DOHH2 (cell line): ENCODE measurements around the gene CLCN2.

ENCODE experiments used
- H3F3A ChIP-seq: fragments of 200-600 bp; sonication (generic), shearing (Covaris generic); 2 replicates; pipeline ENCODE4 v1.6.0; 2016; ENCODE audit warnings: antibody characterized with exemption, mild to moderate bottlenecking; ENCODE audit not compliant: control insufficient read depth, insufficient read depth
- H3K27ac ChIP-seq: fragments of 200-600 bp; sonication (generic); 2 replicates; pipeline ENCODE4 v1.5.1; 2014; ENCODE audit warnings: low read depth, mild to moderate bottlenecking, low read length, moderate library complexity
- H3K27me3 ChIP-seq: fragments of 200-600 bp; sonication (generic); 2 replicates; pipeline ENCODE4 v1.6.1; 2014; ENCODE audit warnings: mild to moderate bottlenecking, low read length, mixed read lengths; ENCODE audit not compliant: control insufficient read depth
- H3K36me3 ChIP-seq: fragments of 200-600 bp; sonication (generic); 2 replicates; pipeline ENCODE4 v1.6.1; 2014; ENCODE audit warnings: mild to moderate bottlenecking, low read length, moderate library complexity, mixed read lengths; ENCODE audit not compliant: control insufficient read depth
- H3K4me1 ChIP-seq: fragments of 200-600 bp; sonication (generic); 2 replicates; pipeline ENCODE4 v1.6.1; 2014; ENCODE audit warnings: mild to moderate bottlenecking, low read length, mixed read lengths; ENCODE audit not compliant: control insufficient read depth
- H3K4me2 ChIP-seq: fragments of 200-600 bp; sonication (generic); 2 replicates; pipeline ENCODE4 v1.6.0; 2014; ENCODE audit warnings: mild to moderate bottlenecking, low read length, moderate library complexity
- H3K4me3 ChIP-seq: fragments of 200-600 bp; sonication (generic); 2 replicates; pipeline ENCODE4 v1.5.1; 2014; ENCODE audit warnings: mild to moderate bottlenecking, low read length, mixed read lengths
- H3K79me2 ChIP-seq: fragments of 200-600 bp; sonication (generic); 2 replicates; pipeline ENCODE4 v1.6.1; 2014; ENCODE audit warnings: mild to moderate bottlenecking, low read length, mixed read lengths; ENCODE audit not compliant: control insufficient read depth
- H3K9me2 ChIP-seq: fragments of 200-600 bp; sonication (generic); replicated peaks from 2 replicates; pipeline ENCODE4 v1.6.1; 2014; ENCODE audit warnings: mild to moderate bottlenecking, low read length, mixed read lengths; ENCODE audit not compliant: control insufficient read depth
- H3K9me3 ChIP-seq: fragments of 200-600 bp; sonication (generic); 2 replicates; pipeline ENCODE4 v1.6.1; 2014; ENCODE audit warnings: antibody characterized with exemption, low read length, mixed read lengths; ENCODE audit not compliant: control insufficient read depth, insufficient read depth
- H4K20me1 ChIP-seq: fragments of 200-600 bp; sonication (generic); 2 replicates; pipeline ENCODE4 v1.6.0; 2014; ENCODE audit warnings: low read depth, mild to moderate bottlenecking, antibody characterized with exemption, low read length, moderate library complexity; ENCODE audit not compliant: control insufficient read depth, insufficient read depth
- CTCF ChIP-seq: fragments of 200-600 bp; sonication (generic); IDR thresholded peaks from one replicate; pipeline ENCODE4 v1.5.1; 2014; ENCODE audit warnings: antibody characterized with exemption, mild to moderate bottlenecking, low read depth, low read length; ENCODE audit not compliant: poor library complexity, severe bottlenecking
- EZH2phosphoT487 ChIP-seq: fragments of 200-600 bp; sonication (generic); IDR thresholded peaks from 2 replicates; pipeline ENCODE4 v1.6.1; 2017; ENCODE audit warnings: borderline replicate concordance, mild to moderate bottlenecking, antibody characterized with exemption, low read length, moderate library complexity, mixed read lengths

CLCN2 gene

DNA sequence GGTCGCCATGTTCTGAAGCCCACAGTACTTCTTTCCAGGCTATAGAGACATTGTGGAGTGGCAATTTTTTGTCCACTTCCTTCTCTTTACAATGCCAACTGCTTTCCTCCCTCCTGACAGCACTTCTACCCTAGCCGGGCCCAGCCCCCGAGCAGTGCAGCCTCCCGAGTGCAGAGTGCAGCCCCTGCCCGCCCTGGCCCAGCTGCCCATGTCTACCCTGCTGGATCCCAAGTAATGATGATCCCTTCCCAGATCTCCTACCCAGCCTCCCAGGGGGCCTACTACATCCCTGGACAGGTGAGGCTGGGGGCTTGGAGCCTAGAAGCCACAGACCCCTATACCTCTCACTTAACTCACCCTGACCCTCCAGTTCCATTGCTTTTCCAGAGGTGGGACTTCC lies 44.2 kb downstream of the CLCN2 start:
- TF ChIP-seq EZH2phosphoT487 (no peak), CTCF (no peak)
- Histone ChIP-seq H3K27ac (no peak overlapping the region), H3K27me3 (no peaks in the 10 kb centered on the region), H3K9me3 (no peaks in the 10 kb centered on the region), H3K79me2 (peaks cover 73% of the 10 kb centered on the region), H3F3A (no peaks in the 10 kb centered on the region; the same call in 1 of the 2 replicates), H4K20me1 (peaks cover 47% of the 10 kb centered on the region), H3K4me2 (peak overlapping the region; percentile 77), H3K4me3 (peak overlapping the region; percentile 79; the same call in 1 of the 2 replicates), H3K4me1 (peaks cover 30% of the 10 kb centered on the region), H3K9me2 (no peaks in the 10 kb centered on the region), H3K36me3 (peaks cover 73% of the 10 kb centered on the region)

DNA sequence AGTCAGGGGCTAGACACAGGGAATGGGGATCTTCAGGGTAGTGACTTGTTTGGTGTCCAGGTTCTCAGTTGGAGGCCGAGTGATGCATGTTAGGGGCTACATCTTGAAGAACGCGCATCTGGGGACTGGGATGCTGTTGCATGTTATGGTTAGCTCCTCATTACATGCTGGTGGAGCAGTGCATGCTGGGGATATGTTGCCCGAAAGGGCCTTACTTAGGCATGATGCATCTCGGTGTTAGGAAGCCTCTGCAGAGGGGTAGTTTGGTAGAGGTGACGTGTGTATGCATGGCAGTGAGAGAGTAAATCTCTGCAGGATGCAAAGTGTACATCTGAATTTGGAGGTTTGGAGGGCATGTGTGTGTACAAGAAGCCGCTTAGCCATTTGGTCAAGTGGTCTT lies 44.6 kb downstream of the CLCN2 start:
- no peak for TF ChIP-seq CTCF
- TF ChIP-seq EZH2phosphoT487: no peak
- Histone ChIP-seq H3K79me2 (peaks cover 71% of the 10 kb centered on the region), H3K36me3 (peaks cover 69% of the 10 kb centered on the region), H3K9me3 (no peaks in the 10 kb centered on the region), H3K27me3 (no peaks in the 10 kb centered on the region), H3K4me3 (peak overlapping the region; percentile 79), H3K9me2 (no peaks in the 10 kb centered on the region), H3F3A (peaks cover 1% of the 10 kb centered on the region), H3K4me1 (peaks cover 30% of the 10 kb centered on the region), H3K27ac (no peak overlapping the region), H4K20me1 (peaks cover 47% of the 10 kb centered on the region), H3K4me2 (peak overlapping the region; percentile 77)

GRCh38 chr3:184315871-184316661 lies 45.3 kb downstream of the CLCN2 start:
- Histone ChIP-seq H4K20me1 (peaks cover 47% of the 10 kb centered on the region), H3K4me2 (peak overlapping the region; percentile 77), H3K36me3 (peaks cover 62% of the 10 kb centered on the region)

More at GRCh38 chr3:184315871-184316661, 45.3 kb downstream of the CLCN2 start:
- H3K79me2 ChIP-seq: peaks cover 64% of the 10 kb centered on the region
- peaks cover 30% of the 10 kb centered on the region for H3K4me1 ChIP-seq
- TF ChIP-seq EZH2phosphoT487 (no peak), CTCF (no peak)
- no peaks in the 10 kb centered on the region for H3K27me3 ChIP-seq
- H3K9me3 ChIP-seq: no peaks in the 10 kb centered on the region
- H3F3A ChIP-seq: peaks cover 5% of the 10 kb centered on the region
- H3K27ac ChIP-seq: 0 out of 2 replicates have a peak overlapping the region, but pooled peaks have one; percentile 43
- no peaks in the 10 kb centered on the region for H3K9me2 ChIP-seq
- H3K4me3 ChIP-seq: peak overlapping the region; percentile 79
